HG03571 (cell line): ENCODE data around the gene EFEMP1.
"Not testable (repeated sequence)": the region's sequence is repeated elsewhere in the genome, so short reads cannot be mapped to it uniquely, and the experiment has no call there.

Experiments
- ATAC-seq: cut with Tn5 transposase; IDR thresholded peaks from one replicate; pipeline ENCODE4 v1.9.1; 2021; ENCODE audit not compliant: unreplicated experiment

The EFEMP1 gene

DNA sequence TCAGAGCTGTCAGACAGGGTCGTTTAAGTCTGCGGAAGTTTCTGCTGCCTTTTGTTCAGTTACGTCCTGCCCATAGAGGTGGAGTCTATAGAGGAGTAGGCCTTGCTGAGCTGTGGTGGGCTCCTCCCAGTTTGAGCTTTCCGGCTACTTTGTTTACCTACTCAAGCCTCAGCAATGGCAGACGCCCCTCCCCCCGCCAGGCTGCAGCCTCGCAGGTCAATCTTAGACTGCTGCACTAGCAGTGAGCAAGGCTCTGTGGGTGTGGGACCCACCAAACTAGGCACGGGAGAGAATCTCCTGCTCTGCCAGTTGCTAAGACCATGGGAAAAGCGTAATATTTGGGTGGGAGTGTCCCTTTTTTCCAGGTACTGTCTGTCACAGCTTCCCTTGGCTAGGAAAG lies 86.5 kb downstream of the EFEMP1 start:
- no peak for ATAC-seq

DNA sequence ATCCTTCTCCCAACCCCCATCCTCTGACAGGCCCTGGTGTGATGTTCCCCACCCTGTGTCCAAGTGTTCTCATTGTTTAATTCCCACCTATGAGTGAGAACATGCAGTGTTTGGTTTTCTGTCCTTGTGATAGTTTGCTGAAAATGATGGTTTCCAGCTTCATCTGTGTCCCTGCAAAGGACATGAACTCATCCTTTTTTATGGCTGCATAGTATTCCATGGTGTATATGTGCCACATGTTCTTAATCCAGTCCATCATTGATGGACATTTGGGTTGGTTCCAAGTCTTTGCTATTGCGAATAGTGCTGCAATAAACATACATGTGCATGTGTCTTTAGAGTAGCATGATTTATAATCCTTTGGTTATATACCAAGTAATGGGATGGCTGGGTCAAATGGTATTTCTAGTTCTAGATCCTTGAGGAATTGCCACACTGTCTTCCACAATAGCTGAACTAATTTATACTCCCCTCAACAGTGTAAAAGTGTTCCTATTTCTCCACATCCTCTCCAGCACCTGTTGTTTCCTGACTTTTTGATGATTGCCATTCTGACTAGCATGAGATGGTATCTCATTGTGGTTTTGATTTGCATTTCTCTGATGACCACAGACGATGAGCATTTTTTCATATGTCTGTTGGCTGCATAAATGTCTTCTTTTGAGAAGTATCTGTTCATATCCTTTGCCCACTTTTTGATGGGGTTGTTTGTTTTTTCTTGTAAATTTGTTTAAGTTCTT lies 91.7 kb downstream of the EFEMP1 start:
- not testable (repeated sequence) for ATAC-seq

DNA sequence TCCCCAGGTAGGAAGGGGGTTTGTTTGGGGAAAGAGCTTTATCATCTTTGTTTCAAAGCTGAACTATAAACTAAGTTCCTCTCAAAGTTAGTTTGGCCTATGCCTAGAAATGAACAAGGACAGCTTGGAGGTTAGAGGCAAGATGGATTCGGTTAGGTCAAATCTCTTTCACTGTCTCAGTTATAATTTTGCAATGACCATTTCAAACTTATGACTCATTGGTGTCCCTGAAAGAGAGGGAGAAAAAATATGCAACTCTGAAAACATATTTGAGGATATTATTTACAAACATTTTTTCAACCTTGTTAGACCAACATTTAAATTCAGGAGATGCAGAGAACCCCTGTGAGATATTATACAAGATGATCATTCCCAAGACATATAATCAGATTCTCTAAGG lies 95.7 kb downstream of the EFEMP1 start:
- no peak for ATAC-seq

DNA sequence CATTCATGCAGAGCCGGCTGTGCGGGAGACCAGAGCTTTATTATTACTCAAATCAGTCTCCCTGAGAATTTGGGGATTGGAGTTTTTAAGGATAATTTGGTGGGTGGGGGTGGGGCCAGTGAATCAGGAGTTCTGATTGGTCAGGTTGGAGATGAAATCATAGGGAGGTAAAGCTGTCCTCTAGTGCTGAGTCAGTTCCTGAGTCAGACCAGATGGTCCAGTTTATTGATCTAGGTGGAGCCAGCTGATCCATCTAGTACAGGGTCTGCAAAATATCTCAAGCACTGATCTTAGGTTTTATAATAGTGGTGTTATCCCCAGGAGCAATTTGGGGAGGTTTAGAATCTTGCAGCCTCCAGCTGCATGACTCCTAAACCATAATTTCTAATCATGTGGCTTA lies 96.2 kb downstream of the EFEMP1 start:
- not testable (repeated sequence) for ATAC-seq

DNA sequence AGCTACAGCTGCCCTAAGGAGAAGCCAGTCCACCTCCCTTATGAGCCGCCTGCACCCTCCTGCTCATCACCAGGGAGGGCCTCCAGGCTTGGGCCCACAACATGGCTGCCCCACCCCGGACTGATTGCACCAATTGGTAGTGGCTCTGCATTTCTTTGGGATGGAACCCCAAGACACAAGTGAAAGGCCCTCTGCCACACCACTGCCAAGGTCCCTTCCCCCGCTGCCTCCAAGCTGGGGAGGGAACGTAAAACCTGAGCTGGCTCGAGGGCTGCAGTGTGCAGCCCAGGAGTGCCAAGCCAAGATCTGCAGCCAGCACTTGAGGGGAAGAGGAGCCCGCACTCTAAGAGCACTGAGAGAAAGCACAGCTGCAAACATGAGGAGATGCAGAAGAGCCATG lies 97.3 kb downstream of the EFEMP1 start:
- no peak for ATAC-seq

DNA sequence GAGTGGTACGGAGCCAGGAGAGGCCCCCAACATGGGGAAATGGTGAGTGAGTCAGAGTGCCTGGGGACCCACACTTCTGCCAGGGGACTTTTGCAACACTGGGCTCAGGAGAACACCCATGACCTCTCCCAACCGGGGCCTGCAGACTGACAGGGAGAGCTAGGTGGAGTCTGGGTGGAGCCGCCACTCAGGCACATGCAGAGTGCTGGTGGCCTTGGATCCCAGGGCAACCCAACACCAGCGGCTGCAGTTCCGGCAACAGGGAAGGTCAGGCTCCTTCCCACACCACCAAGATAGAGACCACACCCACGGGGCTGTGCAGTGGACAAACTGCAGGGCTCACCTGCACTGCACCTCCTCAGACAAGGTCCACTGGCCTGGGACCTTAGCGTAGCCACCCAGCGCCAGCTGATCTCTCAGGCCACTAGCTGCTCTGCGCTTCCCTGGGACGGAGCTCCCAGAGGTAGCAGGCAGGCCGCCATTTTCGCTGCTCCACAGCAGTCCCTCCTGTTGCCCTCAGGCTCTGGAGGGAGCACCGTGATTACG lies 99.0 kb downstream of the EFEMP1 start:
- no peak for ATAC-seq
